Measurements from ENCODE around the gene ARFGAP1.

ARFGAP1 gene

DNA sequence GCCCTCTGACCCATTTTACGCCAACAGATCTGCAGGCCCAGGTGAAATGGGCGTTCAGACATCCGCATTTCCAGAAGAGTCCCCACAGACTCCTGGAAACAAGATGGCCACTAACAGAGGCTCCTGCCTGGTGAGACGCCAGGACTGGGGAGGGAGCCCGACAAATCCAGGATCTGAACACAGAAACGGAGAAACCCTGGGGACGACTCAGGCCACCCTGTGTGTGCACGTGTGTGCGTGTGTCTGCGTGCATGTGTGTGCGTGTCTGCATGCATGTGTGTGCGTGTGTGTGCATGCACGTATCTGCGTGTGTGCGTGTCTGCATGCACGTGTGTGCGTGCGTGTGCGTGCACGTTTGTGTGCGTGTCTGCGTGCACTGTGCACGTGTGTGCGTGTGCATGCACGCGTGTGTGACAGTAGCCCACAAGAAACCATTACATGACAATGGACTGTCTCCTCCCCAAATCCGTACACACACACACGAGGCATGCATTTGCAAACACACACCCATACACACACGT lies 63.7 kb downstream of the ARFGAP1 start:
- no peak for DNase-seq

- DNase-seq, result no peak
These were observed 65.3 kb downstream of the ARFGAP1 start for GRCh38 chr20:63337786-63338420.

Measured in inflammatory macrophage (primary cell).